Activated naive CD8-positive, alpha-beta T cell treated with anti-CD3 and anti-CD28 coated beads, Interleukin-2, amount 50 U/mL, for 24 hours (primary cell): Measurements from ENCODE around the gene PLSCR4.
"Not testable (repeated sequence)": the region's sequence is repeated elsewhere in the genome, so short reads cannot be mapped to it uniquely, and the experiment has no call there.

Experiments
- ATAC-seq: fragments of 150-1000 bp; cut with Tn5 transposase; one replicate; pipeline ENCODE4 v1.10.0; 2021
- DNase-seq: peaks from one replicate; pipeline ENCODE4 v3.0.0; 2021
- H3K27ac Mint-ChIP-seq: one replicate; pipeline ENCODE4 v1.8.0; 2021; ENCODE audit warnings: mild to moderate bottlenecking, mixed read lengths
- H3K27me3 Mint-ChIP-seq: one replicate; pipeline ENCODE4 v1.8.0; 2021; ENCODE audit warnings: mixed read lengths
- H3K36me3 Mint-ChIP-seq: one replicate; pipeline ENCODE4 v1.8.0; 2021; ENCODE audit warnings: low read depth, mixed read lengths
- H3K4me1 Mint-ChIP-seq: one replicate; pipeline ENCODE4 v1.8.0; 2021; ENCODE audit warnings: mixed read lengths
- H3K4me3 Mint-ChIP-seq: one replicate; pipeline ENCODE4 v1.8.0; 2021; ENCODE audit warnings: mild to moderate bottlenecking, moderate library complexity, mixed read lengths
- H3K9me3 Mint-ChIP-seq: one replicate; pipeline ENCODE4 v1.8.0; 2021; ENCODE audit warnings: mixed read lengths

Gene PLSCR4

DNA sequence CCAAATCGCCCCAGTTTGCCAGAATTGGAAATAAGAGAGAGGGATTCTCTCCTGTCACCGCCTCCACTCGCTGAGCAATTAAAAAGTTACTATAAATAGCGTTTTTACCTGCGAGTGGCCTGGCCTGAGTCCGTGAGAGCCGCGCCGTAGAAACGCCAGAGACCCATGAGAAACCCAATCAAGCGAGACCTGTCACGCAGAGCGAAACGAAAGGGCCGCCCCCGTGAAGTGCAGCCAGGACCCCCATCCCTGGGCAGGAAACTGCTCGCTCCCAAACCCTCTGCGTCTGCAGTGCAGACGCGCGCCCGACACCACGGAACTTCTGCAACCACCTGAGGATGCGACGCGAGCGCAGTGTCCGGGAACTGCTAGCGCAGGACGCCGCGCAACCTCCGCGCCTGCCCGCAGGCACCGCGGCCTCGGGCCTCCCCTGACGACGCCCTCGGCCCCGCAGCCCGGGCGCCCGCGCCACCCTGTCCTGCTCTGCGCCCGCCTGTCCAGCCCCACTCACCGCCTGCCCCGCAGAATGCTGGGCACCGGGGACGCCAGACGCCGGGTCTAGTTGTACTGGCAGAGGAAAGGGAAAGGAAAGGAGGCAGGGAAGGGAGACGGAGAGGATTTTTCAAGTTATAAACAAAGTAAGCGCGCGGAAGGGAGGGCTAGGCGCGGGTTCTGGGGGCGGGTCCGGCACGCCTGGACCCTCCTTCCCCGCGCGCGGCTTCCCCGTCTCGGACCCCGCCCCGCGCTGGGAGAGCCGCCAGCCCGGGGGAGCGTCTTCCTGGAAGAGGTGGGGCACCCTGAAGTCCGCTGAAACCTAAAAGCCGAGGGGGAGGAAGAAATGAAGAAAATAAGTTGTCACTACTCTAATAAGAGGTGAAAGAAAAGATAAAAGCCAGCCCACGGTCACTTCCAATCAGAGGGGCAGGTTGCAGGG, at the start of gene PLSCR4:
TSS of gene PLSCR4 (minus strand) at position 657 of the 934 bp plus-strand sequence. CDS start 29,034 bp downstream, outside the sequence.
- Mint-ChIP-seq H3K27me3 (peaks cover 36% of the 10 kb centered on the region), H3K4me1 (peaks cover 3% of the 10 kb centered on the region), H3K36me3 (no peaks in the 10 kb centered on the region), H3K27ac (no peak within 1 kb of the TSS), H3K9me3 (no peaks in the 10 kb centered on the region), H3K4me3 (peak within 1 kb of the TSS; percentile 68)
- peak; percentile 20 for DNase-seq
- ATAC-seq: peak; percentile 49

- H3K4me3 Mint-ChIP-seq, H3K36me3 Mint-ChIP-seq, H3K27ac Mint-ChIP-seq, H3K4me1 Mint-ChIP-seq, H3K27me3 Mint-ChIP-seq, DNase-seq, ATAC-seq, H3K9me3 Mint-ChIP-seq: not testable (repeated sequence)
These were observed 42.5 kb upstream of the PLSCR4 start for GRCh38 chr3:146293401-146293800.

GRCh38 chr3:146283781-146284445, 33.0 kb upstream of the PLSCR4 start:
- H3K9me3 Mint-ChIP-seq: no peaks in the 10 kb centered on the region
- H3K27me3 Mint-ChIP-seq: peaks cover 2% of the 10 kb centered on the region
- no peak overlapping the region for H3K27ac Mint-ChIP-seq
- H3K4me3 Mint-ChIP-seq: no peak overlapping the region
- no peak for DNase-seq
- H3K4me1 Mint-ChIP-seq: no peaks in the 10 kb centered on the region
- H3K36me3 Mint-ChIP-seq: no peaks in the 10 kb centered on the region
- ATAC-seq: no peak

- H3K4me1 Mint-ChIP-seq: no peaks in the 10 kb centered on the region
- H3K9me3 Mint-ChIP-seq: no peaks in the 10 kb centered on the region
- H3K36me3 Mint-ChIP-seq: no peaks in the 10 kb centered on the region
- DNase-seq (no peak), ATAC-seq (no peak)
- H3K27me3 Mint-ChIP-seq: peaks cover 2% of the 10 kb centered on the region
- no peak overlapping the region for H3K4me3 Mint-ChIP-seq
- no peak overlapping the region for H3K27ac Mint-ChIP-seq
These were observed 30.0 kb upstream of the PLSCR4 start for GRCh38 chr3:146280864-146281263.

DNA sequence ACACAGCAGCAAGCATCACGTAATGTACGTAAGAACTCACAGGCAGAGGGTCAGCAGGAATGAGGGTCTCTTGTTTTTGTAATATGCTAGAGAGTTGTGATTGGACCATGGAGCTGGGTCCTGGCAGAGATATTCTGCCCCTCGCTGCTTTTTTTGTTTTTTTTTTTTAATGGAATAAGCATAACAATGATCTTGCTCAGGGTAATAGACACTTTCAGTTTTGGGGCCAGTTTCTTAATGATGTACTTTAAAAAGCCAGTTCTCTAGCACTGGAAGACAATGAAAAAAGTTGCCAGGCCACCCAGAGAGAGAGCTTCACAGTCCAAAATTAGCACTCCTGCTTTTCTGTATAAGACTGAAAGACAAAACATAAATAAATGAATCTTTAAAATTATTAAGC, 29.0 kb upstream of the PLSCR4 start:
- Mint-ChIP-seq H3K4me3 (no peak overlapping the region), H3K9me3 (no peaks in the 10 kb centered on the region), H3K4me1 (no peaks in the 10 kb centered on the region), H3K27me3 (peaks cover 2% of the 10 kb centered on the region), H3K36me3 (no peaks in the 10 kb centered on the region), H3K27ac (no peak overlapping the region)
- ATAC-seq (no peak), DNase-seq (no peak)

DNA sequence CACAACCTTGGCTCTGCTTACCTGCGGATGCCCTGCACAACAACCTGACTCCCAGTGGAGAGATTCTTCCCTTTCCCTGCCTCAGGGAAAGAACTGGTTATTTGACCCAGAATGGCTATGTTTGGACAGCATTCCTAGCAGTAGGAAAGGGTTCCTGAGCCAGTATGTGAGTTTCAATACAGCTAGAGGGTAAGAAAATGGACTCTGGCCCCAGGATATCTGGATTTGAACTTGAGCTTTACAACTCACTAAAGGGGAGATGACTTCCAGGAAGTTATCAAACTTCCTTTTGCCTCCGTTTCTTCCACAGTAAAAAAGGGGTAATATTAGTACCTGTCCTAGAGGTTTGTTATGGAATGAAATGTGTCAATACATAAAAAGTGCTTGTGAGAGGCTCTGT, 28.1 kb upstream of the PLSCR4 start:
- H3K4me1 Mint-ChIP-seq: no peaks in the 10 kb centered on the region
- peaks cover 2% of the 10 kb centered on the region for H3K27me3 Mint-ChIP-seq
- no peaks in the 10 kb centered on the region for H3K36me3 Mint-ChIP-seq
- no peak for ATAC-seq
- no peak overlapping the region for H3K4me3 Mint-ChIP-seq
- H3K9me3 Mint-ChIP-seq: no peaks in the 10 kb centered on the region
- no peak for DNase-seq
- H3K27ac Mint-ChIP-seq: no peak overlapping the region

DNA sequence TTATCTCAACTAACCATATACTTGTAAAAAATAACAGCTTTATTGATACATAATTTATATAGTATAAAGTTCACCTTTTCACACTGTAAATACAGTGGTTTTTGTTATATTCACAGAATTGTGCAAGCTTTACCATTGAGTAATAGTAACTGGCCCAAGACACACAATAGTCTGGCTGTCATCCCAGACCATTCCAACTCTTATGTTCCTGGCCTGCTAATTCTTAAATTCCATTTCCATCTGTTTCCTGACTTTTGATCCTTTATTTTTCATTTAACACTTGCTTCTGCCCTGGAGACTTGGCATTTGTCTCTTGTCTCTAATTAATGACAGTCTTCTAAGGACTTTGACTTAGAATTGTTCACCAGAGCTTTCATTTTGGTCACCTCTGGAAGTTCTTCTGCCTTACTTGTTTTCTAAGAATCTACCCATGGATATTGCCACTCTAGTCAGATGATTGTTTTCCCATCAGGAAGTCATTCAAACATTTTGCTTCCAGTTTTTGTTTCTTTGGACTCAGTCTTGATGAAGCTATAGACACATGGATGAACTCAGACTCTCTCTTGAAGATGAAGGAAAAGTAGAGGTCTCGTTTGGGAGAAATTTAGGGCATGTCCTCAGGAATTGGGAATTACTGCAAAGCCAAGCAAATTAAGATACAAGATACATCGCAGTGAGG, 27.2 kb upstream of the PLSCR4 start:
- ATAC-seq (no peak), DNase-seq (no peak)
- no peaks in the 10 kb centered on the region for H3K9me3 Mint-ChIP-seq
- no peak overlapping the region for H3K27ac Mint-ChIP-seq
- no peaks in the 10 kb centered on the region for H3K4me1 Mint-ChIP-seq
- H3K36me3 Mint-ChIP-seq: no peaks in the 10 kb centered on the region
- H3K27me3 Mint-ChIP-seq: no peaks in the 10 kb centered on the region
- no peak overlapping the region for H3K4me3 Mint-ChIP-seq

- no peaks in the 10 kb centered on the region for H3K4me1 Mint-ChIP-seq
- no peaks in the 10 kb centered on the region for H3K9me3 Mint-ChIP-seq
- no peak for DNase-seq
- peaks cover 2% of the 10 kb centered on the region for H3K27me3 Mint-ChIP-seq
- no peak overlapping the region for H3K27ac Mint-ChIP-seq
- H3K36me3 Mint-ChIP-seq: no peaks in the 10 kb centered on the region
- no peak for ATAC-seq
- H3K4me3 Mint-ChIP-seq: no peak overlapping the region
These were observed 24.6 kb upstream of the PLSCR4 start for GRCh38 chr3:146275476-146275875.

DNA sequence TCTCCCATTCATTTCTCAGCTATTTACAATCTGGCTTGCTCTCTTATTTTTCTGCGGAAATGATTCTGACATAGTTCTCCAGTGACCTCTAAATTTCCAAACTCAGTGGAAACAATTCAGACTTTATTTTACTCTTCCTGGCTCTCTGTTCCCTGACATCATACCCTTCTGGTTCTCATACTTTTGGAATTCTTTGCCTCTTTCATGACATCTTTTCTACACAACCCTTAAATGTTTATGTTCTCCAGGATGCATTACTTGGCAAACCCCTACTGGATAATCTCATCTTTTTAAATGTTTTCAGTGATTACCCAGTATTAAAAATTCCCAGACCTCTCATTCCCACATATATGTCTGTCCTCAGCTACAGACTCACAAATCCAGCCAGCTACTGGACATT, 23.9 kb upstream of the PLSCR4 start:
- Mint-ChIP-seq H3K4me1 (no peaks in the 10 kb centered on the region), H3K27me3 (peaks cover 2% of the 10 kb centered on the region), H3K9me3 (no peaks in the 10 kb centered on the region), H3K36me3 (no peaks in the 10 kb centered on the region), H3K27ac (no peak overlapping the region), H3K4me3 (no peak overlapping the region)
- no peak for DNase-seq
- ATAC-seq: no peak

- Mint-ChIP-seq H3K27me3 (peaks cover 2% of the 10 kb centered on the region), H3K36me3 (no peaks in the 10 kb centered on the region), H3K4me1 (no peaks in the 10 kb centered on the region), H3K27ac (no peak overlapping the region), H3K9me3 (no peaks in the 10 kb centered on the region), H3K4me3 (no peak overlapping the region)
- DNase-seq (no peak), ATAC-seq (no peak)
These were observed 23.0 kb upstream of the PLSCR4 start for GRCh38 chr3:146273721-146274407.

- ATAC-seq (no peak), DNase-seq (no peak)
- Mint-ChIP-seq H3K9me3 (no peaks in the 10 kb centered on the region), H3K27me3 (peaks cover 2% of the 10 kb centered on the region), H3K4me3 (no peak overlapping the region), H3K27ac (no peak overlapping the region), H3K36me3 (no peaks in the 10 kb centered on the region), H3K4me1 (no peaks in the 10 kb centered on the region)
These were observed 20.3 kb upstream of the PLSCR4 start for GRCh38 chr3:146271180-146271579.

GRCh38 chr3:146269271-146269670, 18.4 kb upstream of the PLSCR4 start:
- Mint-ChIP-seq H3K4me3 (no peak overlapping the region), H3K27me3 (peaks cover 2% of the 10 kb centered on the region), H3K36me3 (no peaks in the 10 kb centered on the region), H3K4me1 (no peaks in the 10 kb centered on the region), H3K27ac (no peak overlapping the region), H3K9me3 (no peaks in the 10 kb centered on the region)
- no peak for DNase-seq
- ATAC-seq: no peak

DNA sequence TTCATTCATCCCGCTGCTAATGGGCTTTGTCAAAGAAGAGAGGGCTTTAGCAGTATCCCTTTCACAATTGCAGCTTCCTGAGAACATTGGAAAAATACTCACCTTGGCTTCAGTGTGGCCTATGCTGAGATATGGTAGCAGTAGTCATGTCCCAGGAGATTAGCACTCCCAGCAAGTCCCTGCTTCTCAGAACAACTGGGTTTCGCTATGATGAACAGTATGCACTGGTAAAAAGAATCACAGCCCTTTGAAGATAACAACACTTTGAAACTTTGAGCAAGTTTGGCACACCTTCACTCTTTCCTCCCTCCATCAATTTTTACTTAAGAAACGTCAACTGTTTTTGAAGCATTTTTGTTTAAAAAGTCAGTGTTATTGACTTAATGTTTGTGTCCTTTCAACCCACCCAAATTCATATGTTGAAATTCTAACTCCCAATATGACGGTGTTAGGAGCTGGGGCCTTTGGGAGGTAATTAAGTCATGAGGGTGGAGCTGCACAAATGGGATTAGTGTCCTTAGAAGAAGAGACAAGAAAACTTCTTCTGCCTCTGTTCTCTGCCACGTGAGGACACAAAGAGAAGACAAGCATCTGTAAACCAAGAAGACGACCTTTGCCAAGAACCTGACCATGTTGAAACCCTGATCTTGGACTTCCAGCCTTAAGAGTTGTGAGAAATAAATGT, 17.8 kb upstream of the PLSCR4 start:
- ATAC-seq (no peak), DNase-seq (no peak)
- Mint-ChIP-seq H3K4me1 (no peaks in the 10 kb centered on the region), H3K27ac (no peak overlapping the region), H3K27me3 (peaks cover 2% of the 10 kb centered on the region), H3K4me3 (no peak overlapping the region), H3K36me3 (no peaks in the 10 kb centered on the region), H3K9me3 (no peaks in the 10 kb centered on the region)

DNA sequence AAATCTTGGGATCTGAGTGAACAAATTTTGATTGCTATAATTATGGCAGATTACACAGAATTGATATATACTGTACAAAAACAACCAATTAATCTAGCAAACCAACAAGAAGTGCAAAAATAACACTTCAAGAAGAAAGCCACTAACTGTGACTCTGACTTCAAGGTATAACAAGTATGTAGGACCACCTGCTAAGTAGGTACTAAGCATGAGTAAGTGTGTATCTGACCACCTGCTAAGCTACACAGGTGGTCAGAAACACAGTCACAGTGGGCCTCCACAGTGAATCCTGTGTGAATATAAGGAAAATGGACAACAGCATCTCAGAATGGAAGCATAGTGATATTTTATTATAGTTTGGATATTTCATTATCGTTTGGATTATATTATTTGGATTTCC, 14.8 kb upstream of the PLSCR4 start:
- H3K9me3 Mint-ChIP-seq: no peaks in the 10 kb centered on the region
- no peaks in the 10 kb centered on the region for H3K4me1 Mint-ChIP-seq
- no peak overlapping the region for H3K27ac Mint-ChIP-seq
- DNase-seq (no peak), ATAC-seq (no peak)
- H3K4me3 Mint-ChIP-seq: no peak overlapping the region
- H3K27me3 Mint-ChIP-seq: peaks cover 5% of the 10 kb centered on the region
- H3K36me3 Mint-ChIP-seq: no peaks in the 10 kb centered on the region
